OCI-LY7 (cell line): ENCODE results near the gene LEF1.

Experiments
- CTCF ChIP-seq: fragments of 200-600 bp; sonication (generic); conservative IDR thresholded peaks from 2 replicates; pipeline ENCODE4 v1.5.1; 2014; ENCODE audit warnings: mild to moderate bottlenecking, antibody characterized with exemption, low read length, moderate library complexity, mixed read lengths
- EZH2phosphoT487 ChIP-seq: fragments of 200-600 bp; sonication (generic); IDR thresholded peaks from 2 replicates; pipeline ENCODE4 v1.6.1; 2018; ENCODE audit warnings: low read depth, borderline replicate concordance, mild to moderate bottlenecking, mixed run types, antibody characterized with exemption, low read length, moderate library complexity, mixed read lengths

GRCh38 chr4:108155373-108155772 lies 13.4 kb downstream of the LEF1 start:
- TF ChIP-seq CTCF (no peak), EZH2phosphoT487 (no peak)
